Activated CD4-positive, CD25-positive, alpha-beta regulatory T cell treated with anti-CD3 and anti-CD28 coated beads, Interleukin-2, amount 50 U/mL, for 72 hours (primary cell): ENCODE results near the gene GDF15.
"Not testable (repeated sequence)": the region's sequence is repeated elsewhere in the genome, so short reads cannot be mapped to it uniquely, and the experiment has no call there.

Source experiments
- DNase-seq: peaks from one replicate; pipeline ENCODE4 v3.0.0; 2021

GDF15 gene

DNA sequence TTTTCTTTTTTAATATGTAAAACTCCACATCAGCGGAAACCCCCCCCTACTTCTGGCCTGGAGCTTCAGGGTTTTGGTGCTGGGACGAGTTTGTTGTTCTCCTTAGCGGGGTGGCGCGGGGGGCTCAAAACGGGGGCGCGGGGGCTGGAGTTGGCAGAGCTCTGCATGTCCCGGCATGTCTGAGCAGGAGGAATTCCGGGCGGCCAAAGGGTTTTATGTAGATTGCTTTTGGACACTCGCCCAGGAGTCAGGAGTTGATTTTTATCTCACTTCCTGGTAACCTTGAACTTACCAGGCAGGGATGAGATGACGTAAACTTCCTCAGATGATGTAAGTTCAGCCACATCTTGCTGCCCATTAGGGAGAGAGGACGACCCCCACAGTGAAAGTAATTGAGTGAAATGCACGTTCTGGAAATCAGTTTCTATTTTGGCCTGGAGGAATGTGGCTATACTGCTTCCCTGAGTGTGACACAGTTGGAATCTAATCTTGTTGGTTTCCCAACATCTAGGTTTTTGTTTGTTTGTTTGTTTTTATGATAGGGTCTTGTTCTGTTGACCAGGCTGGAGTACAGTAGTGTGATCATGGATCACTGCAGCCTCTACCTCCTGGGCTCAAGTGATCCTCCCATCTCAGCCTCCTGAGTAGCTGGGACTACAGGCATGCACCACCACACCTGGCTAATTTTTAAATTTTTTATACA, 21.0 kb upstream of the GDF15 start:
- no peak for DNase-seq

DNA sequence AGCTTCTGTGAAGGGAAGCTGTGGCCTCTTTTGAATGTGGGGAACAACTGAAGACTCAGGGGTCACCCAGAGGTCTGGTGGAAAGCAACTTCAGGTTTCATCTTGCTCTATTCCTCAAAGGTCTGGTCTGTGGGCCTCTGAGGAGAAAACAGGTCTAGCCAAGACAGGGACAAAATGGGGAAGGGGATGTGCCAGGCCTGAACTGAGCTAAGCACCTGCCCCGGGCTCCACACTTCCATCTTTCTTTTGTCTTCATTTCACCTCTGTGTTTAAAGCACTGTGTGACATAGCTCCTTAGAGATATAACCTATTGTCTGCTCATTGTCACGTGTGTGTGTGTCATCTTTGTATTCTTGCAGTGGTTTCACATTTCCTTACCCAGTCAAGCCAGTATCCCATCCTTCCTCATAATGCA, 19.9 kb upstream of the GDF15 start:
- DNase-seq: no peak

- no peak for DNase-seq
Measured at GRCh38 chr19:18368504-18369222, 17.3 kb upstream of the GDF15 start.

- no peak for DNase-seq
Measured at GRCh38 chr19:18373407-18373891, 12.5 kb upstream of the GDF15 start.

DNA sequence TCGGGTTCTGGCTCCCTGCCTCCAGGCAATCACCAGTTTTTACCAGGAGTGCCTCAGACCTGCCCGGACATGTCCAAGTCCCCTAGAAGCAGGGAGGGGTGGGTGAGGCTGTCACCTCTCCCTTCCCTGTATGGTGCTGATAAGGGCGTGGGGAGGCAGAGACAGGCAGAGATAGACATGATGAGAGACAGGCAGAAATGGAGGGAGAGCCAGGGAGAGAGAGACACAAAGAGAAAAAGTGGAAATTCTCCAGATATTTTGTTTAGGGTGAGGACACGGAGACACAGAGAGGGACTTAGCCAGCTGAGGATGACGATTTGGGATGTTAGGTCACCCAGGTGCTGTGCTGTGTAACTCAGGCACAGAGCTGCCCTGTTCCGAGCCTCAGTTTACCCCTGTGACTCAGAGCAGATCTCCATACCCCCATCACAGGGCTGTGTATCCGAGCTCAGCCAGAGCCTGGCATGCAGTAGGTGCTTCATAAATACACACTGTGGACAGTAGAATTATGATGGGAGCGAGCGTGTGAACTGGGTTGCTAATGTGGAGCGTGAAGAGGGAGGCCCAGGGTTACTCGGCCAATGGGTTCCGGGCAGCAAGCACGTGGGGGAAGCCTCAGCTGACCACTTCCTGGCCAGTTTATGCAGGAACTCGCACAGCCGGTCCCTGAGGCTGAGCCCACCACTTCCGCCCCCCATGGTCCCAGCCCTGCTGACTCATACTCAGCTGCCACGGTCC, 11.9 kb upstream of the GDF15 start:
- peak; percentile 73 for DNase-seq

- DNase-seq: no peak
Measured at GRCh38 chr19:18377026-18377425, 8.9 kb upstream of the GDF15 start.

GRCh38 chr19:18379803-18380747, 5.9 kb upstream of the GDF15 start:
- DNase-seq: no peak

GRCh38 chr19:18380843-18381242, 5.1 kb upstream of the GDF15 start:
- DNase-seq: no peak

DNA sequence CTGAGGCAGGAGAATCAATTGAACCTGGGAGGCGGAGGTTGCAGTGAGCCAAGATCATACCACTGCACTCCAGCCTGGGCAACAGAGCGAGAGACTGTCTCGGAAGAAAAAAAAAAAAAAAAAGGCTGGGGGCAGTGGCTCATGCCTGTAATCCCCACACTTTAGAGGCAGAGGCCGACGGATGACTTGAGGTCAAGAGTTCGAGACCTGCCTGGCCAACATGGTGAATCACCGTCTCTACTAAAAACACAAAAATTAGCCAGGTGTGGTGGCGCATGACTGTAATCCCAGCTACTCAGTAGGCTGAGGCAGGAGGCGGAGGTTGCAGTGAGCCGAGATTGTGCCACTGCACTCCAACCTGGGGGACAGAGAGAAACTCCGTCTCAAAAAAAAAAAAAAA, 2.3 kb upstream of the GDF15 start:
- not testable (repeated sequence) for DNase-seq

DNA sequence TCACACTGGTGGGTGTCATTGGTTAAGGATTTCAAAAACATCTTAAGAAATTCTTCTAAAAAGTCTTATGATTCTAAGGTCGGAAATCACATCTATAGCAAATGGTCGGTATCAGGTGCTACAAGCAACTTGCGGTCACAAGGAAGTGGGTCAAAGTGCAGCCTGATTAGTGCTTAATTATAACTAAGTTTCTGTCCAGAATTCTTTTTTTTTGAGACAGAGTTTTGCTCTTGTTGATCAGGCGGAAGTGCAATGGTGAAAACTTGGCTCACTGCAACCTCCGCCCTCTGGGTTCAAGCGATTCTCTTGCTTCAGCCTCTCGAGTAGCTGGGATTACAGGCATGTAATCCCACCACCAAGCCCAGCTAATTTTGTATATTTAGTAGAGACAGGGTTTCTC, 1.2 kb upstream of the GDF15 start:
- DNase-seq: no peak

DNA sequence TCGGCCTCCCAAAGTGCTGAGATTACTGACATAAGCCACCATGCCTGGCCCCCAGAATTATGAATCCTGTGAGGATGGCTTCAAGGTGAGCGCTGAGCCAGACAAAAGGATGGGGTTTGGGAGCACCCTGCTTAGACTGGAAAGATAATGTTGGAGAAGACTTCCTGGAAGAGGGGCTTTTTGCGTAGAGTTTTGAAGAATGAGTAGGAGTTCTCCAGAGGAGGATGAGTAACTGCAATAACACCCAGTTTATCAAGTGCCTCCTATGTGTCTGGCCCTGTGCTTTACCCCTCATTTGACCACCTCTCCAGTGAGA, 641 bp upstream of the GDF15 start:
- no peak for DNase-seq

DNA sequence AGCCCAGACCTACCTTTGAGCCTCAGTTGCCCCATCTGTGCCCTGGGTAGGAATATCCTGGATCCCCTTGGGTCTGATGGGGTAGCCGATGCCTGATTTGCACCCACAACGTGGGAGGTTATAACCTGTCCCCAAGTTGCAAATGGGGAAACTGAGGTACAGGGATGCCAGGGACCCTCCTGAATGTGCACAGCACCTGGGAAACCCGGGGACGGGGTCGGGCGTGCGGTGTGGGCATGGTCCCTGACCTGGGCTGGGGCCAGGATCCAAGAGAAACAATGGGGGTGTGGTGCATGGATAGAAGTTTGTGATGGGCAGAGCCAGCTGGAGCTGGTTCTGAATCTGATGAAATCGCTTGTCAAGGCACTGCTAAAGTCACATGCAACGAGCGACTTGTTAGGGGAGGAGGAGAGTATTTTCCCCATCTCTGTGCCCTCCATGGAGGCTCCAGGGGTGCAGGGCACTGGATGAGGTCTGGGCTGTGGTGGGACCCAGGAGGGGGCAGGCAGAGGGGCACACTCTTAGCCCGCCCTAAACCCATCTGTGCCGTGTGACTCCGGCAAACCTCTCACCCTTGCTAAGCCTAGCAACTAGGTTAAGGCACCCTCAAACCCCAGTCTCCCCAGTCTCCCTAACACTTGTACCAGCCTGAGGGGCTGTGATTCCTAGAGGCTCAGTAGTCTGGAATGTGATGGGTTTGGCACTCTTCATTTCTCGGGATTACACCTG, 749 bp downstream of the GDF15 start:
- no peak for DNase-seq

GRCh38 chr19:18388100-18388959, 2.4 kb downstream of the GDF15 start:
- peak; percentile 86 for DNase-seq

GRCh38 chr19:18388960-18389725, 3.2 kb downstream of the GDF15 start:
- no peak for DNase-seq

DNA sequence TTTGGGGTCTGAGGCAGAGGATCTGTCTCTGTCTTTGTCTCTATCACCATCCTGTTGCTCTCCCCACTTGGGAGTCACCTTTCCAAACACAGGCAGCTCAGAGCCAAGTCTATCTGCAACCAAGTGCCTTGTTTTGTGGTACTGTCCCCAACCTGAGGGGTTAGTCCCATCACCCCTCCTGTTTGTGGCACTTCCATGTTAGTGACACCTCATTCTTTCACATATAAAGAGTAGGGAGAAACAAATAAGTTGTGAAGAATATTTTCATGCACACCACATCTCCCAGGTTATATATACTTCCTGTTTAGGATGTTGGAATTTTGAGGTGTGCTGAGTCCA, 3.7 kb downstream of the GDF15 start:
- DNase-seq: no peak

- DNase-seq: no peak
Measured at GRCh38 chr19:18390065-18390907, 4.3 kb downstream of the GDF15 start.

- no peak for DNase-seq
Measured at GRCh38 chr19:18391509-18392075, 5.6 kb downstream of the GDF15 start.

DNA sequence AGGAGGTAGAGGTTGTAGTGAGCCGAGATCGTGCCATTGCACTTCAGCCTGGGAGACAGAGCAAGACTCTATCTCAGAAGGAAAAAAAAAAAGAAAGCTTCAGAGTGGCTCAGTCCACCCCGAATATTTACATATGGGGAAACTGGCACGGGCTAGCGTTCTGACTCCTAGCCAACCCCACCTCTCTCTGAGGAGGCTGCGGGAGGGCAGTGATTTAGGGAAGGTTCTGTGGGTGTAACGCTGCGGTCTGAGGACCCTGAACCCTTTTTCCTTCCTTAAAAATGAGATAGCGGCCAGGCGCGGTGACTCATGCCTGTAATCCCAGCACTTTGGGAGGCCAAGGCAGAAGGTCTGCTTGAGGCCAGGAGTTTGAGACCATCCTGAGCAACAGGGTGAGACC, 6.5 kb downstream of the GDF15 start:
- no peak for DNase-seq

DNA sequence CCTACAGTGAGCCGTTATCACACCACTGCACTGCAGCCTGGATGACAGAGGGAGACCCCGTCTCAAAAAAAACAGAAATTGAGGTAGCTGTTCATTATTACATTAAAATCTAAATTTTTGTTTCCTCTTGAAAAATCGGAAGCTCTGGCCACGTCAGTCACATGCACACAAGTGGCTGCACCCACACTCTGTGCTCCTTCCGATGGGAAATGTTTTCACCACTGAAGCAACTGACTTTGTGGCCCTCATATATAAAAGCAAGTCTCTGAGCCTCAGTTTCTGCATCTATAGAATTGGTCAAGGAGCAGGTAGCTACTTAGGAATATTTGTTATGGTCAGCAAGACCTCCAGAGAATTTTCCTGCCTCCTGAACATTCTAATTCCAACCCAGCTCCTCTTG, 7.0 kb downstream of the GDF15 start:
- DNase-seq: no peak
